ENCODE results near the gene RIN1. TPM values are rescaled to one million over a fixed set of nuclear protein-coding genes. Genes with fewer than 3 reads are reported as not detected.

Gene RIN1
- total and polyA plus RNA-seq, 2 of the 13 experiments (the other 11 are each of a cell fraction or from before 2014, with no cell fraction given): 2.4 to 4.1 TPM

- TF ChIP-seq ZNF768 (CRISPR knock-in tag; IDR thresholded peaks at IDR 0.05) (no peak; the same call in 1 of the 2 replicates), HMGXB3 (CRISPR knock-in tag; IDR thresholded peaks at IDR 0.05; ENCODE audit: borderline replicate concordance) (no peak), EED (CRISPR knock-in tag; IDR thresholded peaks at IDR 0.05) (peak; percentile 37), EEA1 (CRISPR knock-in tag; IDR thresholded peaks at IDR 0.05; ENCODE audit: borderline replicate concordance) (0 out of 2 replicates have a peak, but pooled peaks have one; percentile 38), CTCF (CRISPR knock-in tag; IDR thresholded peaks at IDR 0.05) (0 out of 2 replicates have a peak, but pooled peaks have one; percentile 3), NR2F1 (CRISPR knock-in tag; IDR thresholded peaks at IDR 0.05) (no peak), ZNF331 (CRISPR knock-in tag; IDR thresholded peaks at IDR 0.05) (peak; percentile 64; the same call in 1 of the 2 replicates), HINFP (CRISPR knock-in tag; IDR thresholded peaks at IDR 0.05; ENCODE audit: low read depth) (no peak), ARNT (IDR thresholded peaks at IDR 0.05) (no peak), ZNF468 (CRISPR knock-in tag; IDR thresholded peaks at IDR 0.05) (no peak), NFIB (CRISPR knock-in tag; IDR thresholded peaks at IDR 0.05; ENCODE audit: borderline replicate concordance) (no peak), TEAD2 (CRISPR knock-in tag; IDR thresholded peaks at IDR 0.05) (no peak), ZNF530 (CRISPR knock-in tag; IDR thresholded peaks at IDR 0.05; ENCODE audit: low read depth) (no peak), FOXO4 (CRISPR knock-in tag; conservative IDR thresholded peaks at IDR 0.05) (0 out of 2 replicates have a peak, but pooled peaks have one; percentile 47), GATA4 (IDR thresholded peaks at IDR 0.05; ENCODE audit: borderline replicate concordance, low read depth) (no peak), CEBPG (CRISPR knock-in tag; IDR thresholded peaks at IDR 0.05) (no peak)
These were observed 10.5 kb upstream of the RIN1 start (continued) for GRCh38 chr11:66346476-66347424.

Data from HepG2 (cell line).